ENCODE data around the gene FRG2B.
"Not testable (repeated sequence)": the region's sequence is repeated elsewhere in the genome, so short reads cannot be mapped to it uniquely, and the experiment has no call there.

The FRG2B gene

DNA sequence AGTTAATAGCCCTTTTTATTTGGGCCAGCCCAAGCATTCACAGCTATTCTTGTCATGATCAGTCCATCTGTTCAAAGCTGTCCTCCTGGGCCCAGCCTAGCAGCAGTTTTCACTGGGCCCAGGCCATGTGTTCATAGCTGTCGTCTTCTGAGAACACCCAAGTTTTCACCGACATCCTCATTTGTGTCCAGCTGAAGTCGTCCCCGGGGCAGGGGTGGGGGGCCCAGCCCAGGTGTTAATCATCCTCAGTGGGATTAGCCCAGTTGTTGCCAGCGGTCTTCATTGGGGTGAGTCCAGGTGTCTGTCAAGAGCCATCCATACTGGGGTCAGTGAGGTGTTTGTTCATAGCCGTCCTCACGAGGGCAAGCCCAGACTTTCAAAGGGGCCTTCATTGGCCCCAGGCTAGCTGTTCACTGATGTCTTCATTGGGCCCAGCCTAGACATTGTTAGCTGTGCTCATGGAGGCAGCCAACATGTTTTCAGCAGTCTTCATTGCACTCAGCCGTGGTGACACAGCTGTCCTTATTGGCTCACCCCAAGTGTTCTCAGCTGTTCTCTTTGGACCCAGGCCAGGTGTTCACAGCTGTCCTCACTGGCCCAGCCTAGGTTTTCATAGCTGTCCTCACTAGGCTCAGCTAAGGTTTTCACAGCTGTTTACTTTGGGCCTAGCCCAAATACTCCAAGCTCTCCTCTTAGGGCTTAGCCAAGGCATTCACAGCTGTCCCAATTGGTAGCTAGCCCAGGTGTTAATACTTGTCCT, 10.0 kb downstream of the FRG2B start:
- DNase-seq (ENCODE audit: low spot score): no peak
- TF ChIP-seq, protein P1, sequence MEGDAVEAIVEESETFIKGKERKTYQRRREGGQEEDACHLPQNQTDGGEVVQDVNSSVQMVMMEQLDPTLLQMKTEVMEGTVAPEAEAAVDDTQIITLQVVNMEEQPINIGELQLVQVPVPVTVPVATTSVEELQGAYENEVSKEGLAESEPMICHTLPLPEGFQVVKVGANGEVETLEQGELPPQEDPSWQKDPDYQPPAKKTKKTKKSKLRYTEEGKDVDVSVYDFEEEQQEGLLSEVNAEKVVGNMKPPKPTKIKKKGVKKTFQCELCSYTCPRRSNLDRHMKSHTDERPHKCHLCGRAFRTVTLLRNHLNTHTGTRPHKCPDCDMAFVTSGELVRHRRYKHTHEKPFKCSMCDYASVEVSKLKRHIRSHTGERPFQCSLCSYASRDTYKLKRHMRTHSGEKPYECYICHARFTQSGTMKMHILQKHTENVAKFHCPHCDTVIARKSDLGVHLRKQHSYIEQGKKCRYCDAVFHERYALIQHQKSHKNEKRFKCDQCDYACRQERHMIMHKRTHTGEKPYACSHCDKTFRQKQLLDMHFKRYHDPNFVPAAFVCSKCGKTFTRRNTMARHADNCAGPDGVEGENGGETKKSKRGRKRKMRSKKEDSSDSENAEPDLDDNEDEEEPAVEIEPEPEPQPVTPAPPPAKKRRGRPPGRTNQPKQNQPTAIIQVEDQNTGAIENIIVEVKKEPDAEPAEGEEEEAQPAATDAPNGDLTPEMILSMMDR (IDR thresholded peaks at IDR 0.05; ENCODE audit: extremely low read depth, missing control alignments): no peak

DNA sequence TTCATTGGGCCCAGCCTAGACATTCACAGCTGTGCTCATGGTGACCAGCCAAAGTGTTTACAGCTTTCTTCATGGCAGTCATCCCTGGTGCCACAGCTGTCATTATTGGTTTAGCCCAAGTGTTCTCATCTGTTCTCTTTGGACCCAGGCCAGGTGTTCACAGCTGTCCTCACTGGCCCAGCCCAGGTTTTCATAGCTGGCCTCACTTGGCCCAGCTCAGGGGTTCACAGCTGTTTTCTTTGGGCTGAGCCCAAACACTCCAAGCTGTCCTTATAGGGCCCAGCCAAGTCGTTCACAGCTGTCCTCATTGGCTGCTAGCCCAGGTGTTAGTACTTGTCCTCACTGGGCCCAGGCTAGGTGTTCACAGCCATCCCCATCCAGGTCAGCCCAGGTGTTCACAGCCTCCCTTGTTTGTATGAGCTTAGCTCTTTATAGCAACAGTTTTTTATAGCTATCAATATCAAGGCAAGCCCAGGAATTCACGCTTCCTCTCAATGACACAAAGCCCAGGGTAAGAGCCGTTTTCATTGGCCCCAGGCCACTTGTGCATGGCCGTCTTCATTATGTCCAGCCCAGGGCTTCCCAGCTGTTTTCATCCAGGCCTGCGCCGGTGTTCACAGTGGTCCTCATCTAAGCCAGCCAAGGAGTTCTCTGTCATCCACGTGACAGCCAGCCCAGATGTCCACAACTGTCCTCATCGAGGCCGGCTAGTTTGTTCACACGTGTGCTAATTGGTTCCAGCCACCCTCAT, 11.6 kb downstream of the FRG2B start:
- DNase-seq (ENCODE audit: low spot score): no peak
- TF ChIP-seq, protein P1 (IDR thresholded peaks at IDR 0.05; ENCODE audit: extremely low read depth, missing control alignments): no peak

DNA sequence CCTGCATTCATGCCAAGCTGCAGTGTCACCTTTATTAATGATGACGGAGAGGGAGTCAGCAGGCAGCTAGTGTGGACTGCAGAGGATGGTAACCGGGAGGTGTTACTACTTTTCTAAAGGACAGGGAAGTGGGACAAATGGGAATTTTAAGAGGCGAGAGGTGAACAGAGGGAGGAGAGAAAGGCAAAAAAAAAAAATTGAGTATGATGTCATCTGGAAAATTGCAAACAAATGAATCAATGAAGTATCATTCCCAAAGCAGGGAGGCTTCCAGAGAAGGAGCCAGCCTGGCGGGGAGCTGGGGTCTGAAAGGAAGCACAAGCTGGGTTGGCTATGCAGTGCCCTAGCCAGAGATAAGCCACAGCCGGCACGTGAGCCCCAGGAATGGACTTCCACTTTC, 12.9 kb downstream of the FRG2B start:
- TF ChIP-seq, protein P1 (IDR thresholded peaks at IDR 0.05; ENCODE audit: extremely low read depth, missing control alignments): no peak
- no peak for DNase-seq (ENCODE audit: low spot score)

DNA sequence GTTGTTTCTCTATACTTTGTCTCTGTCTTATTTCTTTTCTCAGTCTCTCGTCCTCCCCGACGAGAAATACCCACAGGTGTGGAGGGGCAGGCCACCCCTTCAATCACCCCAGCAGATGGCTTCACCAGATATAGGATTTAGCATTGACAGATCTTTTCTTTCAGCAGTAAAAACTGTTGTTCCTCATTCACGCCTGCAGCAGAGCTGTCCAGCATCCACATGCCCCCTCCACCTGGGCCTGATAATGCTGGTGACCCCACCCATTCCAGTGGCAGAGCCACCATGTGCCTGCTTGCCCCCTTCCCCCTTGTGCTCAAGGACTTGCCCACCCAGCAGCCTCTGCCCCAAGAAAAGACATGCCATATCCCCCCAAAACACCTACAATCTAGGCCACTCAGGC, 15.5 kb downstream of the FRG2B start:
- TF ChIP-seq, protein P1 (IDR thresholded peaks at IDR 0.05; ENCODE audit: extremely low read depth, missing control alignments): no peak
- no peak for DNase-seq (ENCODE audit: low spot score)

DNA sequence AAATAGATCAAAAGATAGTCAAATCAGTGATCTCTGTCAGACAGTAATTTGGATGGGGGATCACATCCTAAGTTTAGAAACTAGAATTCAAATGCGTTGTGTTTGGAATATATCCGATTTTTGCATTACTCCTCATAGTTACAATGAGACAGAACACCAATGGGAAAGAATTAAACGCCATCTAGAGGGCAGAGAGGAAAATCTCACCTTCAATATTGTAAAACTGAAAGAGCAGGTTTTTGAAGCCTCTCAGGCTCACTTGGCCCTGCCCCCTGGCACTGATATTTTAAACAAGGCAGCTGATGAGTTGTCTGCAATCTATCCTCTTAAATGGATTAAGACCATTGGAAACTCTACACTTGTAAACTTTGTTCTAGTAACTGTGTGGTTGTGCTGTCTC, 17.7 kb downstream of the FRG2B start:
- DNase-seq (ENCODE audit: low spot score): peak; percentile 34

DNA sequence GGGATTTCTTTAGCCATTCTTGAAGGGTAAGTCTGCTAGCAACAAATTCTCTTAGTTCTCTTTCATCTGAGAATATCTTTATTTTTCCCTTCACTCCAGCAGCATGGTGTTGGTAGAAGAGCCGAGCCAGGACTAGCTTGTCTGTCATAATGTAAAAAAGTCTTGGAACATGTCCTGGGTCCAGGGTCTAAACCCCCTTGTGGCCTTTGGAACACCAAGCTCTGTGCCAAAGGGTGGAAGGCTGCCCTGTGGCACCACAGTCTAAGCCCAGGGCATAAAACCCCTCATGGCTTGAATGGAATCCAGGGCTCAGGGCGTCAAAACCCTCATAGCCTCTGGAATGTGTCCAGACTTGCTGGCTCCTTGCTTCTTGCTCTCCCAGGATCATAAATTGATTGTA, 23.2 kb downstream of the FRG2B start:
- not testable (repeated sequence) for DNase-seq (ENCODE audit: low spot score)

More for the DNA sequence above, 17.7 kb downstream of the FRG2B start:
- TF ChIP-seq, protein P1 (IDR thresholded peaks at IDR 0.05; ENCODE audit: extremely low read depth, missing control alignments): peak; percentile 38

DNA sequence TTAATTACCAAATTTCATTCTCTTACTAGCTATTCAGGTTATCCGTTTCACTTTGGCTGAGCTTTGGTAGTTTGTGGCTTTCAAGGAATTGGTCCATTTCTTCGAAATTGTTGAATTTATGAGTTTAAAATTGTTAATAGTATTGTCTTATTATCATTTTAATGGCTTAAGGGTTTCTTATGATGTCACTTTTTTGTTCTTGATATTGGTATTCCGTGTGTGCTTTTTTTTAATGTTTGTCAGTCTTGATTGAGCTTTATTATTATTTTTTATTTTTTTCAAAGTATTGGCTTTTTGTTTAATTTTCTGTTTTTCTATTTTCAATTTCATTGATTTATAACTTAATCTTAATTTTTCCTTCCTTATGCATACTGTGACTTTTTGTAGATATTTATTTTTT, 25.9 kb downstream of the FRG2B start:
- DNase-seq (ENCODE audit: low spot score): no peak
- TF ChIP-seq, protein P1 (IDR thresholded peaks at IDR 0.05; ENCODE audit: extremely low read depth, missing control alignments): no peak

DNA sequence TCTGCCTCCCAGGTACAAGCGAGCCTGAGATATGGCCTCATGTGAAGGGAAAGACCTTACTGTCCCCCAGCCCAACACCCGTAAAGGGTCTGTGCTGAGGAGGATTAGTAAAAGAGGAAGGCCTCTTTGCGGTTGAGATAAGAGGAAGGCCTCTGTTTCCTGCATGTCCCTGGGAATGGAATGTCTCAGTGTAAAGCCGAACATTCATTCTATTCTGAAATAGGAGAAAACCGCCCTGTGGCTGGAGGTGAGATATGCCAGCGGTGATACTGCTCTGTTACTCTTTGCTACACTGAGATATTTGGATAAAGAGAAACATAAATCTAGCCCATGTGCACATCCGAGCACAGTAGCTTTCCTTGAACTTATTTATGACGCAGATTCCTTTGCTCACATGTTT, 26.7 kb downstream of the FRG2B start:
- DNase-seq (ENCODE audit: low spot score): not testable (repeated sequence)
